ENCODE measurements around the gene JPH4.

DNA sequence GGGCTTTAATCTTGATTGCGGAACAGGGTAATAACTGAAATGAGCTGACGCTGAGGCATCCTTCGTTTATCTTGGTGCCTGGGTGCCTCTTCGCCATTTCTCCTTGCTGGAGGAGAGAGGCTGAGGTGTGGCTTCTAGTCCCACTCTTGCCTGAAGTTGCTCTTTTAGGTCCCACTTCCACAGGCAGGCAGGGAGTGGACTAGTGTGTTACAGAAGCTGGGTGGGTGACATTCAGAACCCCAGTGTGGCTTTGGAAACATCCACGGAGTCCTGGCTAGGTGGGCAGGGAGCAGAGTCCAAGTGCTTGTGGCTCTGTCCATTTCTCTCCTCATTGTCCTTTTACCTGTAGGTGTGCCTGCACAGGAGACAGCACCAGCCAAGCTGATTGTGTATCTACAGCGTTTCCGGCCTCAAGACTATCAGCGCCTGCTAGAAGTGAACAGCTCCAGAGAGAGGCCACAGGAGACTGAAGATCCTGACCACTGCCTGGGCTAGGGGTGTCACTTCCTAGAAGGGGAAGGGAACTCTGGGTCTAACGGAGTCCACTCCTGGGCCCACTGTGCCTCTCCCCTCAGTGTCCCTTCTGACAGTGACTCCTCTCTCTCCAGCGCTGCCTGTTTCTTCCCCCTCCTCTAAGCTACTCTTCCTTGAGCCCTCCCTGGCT lies 20.1 kb downstream of the JPH4 start:
- TF ChIP-seq, protein P1, sequence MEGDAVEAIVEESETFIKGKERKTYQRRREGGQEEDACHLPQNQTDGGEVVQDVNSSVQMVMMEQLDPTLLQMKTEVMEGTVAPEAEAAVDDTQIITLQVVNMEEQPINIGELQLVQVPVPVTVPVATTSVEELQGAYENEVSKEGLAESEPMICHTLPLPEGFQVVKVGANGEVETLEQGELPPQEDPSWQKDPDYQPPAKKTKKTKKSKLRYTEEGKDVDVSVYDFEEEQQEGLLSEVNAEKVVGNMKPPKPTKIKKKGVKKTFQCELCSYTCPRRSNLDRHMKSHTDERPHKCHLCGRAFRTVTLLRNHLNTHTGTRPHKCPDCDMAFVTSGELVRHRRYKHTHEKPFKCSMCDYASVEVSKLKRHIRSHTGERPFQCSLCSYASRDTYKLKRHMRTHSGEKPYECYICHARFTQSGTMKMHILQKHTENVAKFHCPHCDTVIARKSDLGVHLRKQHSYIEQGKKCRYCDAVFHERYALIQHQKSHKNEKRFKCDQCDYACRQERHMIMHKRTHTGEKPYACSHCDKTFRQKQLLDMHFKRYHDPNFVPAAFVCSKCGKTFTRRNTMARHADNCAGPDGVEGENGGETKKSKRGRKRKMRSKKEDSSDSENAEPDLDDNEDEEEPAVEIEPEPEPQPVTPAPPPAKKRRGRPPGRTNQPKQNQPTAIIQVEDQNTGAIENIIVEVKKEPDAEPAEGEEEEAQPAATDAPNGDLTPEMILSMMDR (conservative IDR thresholded peaks at IDR 0.05) = no peak
- TF ChIP-seq ZFX (IDR thresholded peaks at IDR 0.05) = no peak
